GM18520 (cell line): ENCODE results near the gene PLSCR5.

Experiments used
- ATAC-seq: cut with Tn5 transposase; IDR thresholded peaks from one replicate; pipeline ENCODE4 v1.9.1; 2021; ENCODE audit not compliant: unreplicated experiment

The PLSCR5 gene

GRCh38 chr3:146544929-146545528, 60.1 kb downstream of the PLSCR5 start:
- no peak for ATAC-seq

GRCh38 chr3:146544002-146544928, 60.9 kb downstream of the PLSCR5 start, which contains the start of gene PLSCR1:
Gene PLSCR1, minus strand, starts transcription at chr3:146544607. Its CDS starts 8,055 bp downstream, at chr3:146536552.
- ATAC-seq: peak; percentile 63

DNA sequence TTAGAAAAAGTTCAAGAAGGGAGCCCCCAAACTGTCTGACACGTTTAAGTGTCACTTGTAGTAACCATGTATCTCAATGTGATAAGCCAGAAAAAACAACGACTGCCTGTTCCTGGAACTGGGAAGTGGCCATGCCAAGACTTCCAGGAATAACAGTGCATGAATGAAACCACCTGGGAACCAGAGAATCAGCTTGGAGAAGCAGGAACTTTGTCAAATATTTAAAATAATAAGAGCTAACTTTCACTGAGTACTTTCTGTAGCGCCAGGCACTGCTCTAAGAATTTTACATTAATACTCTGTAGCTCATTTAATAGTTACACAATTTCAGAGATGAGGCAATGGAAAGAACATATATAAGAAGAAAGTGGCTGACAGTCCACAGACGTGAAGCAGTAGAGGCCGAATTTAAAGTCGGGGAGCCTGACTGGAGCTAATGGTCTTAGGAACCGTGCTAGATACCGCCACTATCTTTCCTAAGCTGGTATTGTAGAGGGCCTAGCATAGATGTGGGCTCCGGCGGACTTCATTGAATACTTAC, 61.6 kb downstream of the PLSCR5 start:
- no peak for ATAC-seq

DNA sequence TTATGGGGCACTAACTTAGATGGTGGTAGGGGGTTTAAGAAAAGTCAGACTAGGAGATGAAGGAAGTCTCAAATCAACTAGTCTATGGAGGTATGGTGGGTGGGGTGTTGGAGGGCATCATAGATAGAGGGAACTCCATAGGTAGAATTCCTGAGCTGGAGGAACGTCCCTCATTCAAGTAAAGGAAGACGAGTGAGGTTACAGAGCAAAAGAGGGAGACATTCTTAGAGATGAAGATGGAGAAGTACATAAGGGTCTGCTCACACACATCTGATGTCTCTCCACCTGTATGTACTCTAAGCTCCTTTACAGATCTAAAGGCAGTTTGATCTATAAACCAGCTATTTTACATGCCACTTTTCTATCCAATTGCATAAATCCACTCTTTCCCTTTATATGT, 62.2 kb downstream of the PLSCR5 start:
- no peak for ATAC-seq

- no peak for ATAC-seq
Observed at GRCh38 chr3:146542179-146542578, 63.0 kb downstream of the PLSCR5 start.

GRCh38 chr3:146540978-146541377, 64.2 kb downstream of the PLSCR5 start:
- no peak for ATAC-seq

- no peak for ATAC-seq
Observed at GRCh38 chr3:146540236-146540635, 64.9 kb downstream of the PLSCR5 start.

DNA sequence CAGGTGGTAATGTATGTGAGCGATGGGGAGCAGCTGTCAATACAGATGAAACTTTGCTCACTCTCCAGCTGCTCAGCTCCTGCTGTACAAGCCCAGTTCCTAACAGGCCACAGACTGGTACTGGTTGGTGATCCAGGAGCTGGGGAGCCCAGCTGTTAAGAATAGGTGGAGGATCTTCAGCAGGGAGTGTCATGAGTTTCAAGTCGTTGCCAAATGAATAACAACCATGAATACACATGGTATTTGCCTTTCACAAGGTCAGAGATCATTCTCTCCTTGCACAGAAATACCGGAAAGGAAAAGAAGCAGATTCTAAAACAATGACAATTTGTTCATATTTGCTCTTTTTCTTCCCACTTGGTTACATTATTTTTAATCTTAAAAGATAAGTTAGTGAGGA, 65.8 kb downstream of the PLSCR5 start:
- no peak for ATAC-seq

DNA sequence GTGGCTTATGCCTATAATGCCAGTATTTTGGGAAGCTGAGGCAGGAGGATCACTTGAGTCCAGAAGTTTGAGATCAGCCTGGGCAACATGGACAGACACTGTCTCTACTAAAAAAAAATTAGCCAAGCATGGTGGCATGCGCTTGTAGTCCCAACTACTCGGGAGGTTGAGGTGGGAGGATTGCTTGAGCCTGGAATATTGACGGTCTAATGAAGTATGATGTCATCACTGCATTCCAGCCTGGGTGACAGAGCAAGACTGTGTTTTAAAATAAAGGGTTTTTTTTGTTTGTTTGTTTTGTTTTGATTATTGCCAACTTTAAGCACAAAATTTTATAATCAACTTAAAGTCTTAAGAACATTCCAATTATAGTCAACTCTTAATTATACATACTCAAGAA, 67.5 kb downstream of the PLSCR5 start:
- ATAC-seq: no peak

DNA sequence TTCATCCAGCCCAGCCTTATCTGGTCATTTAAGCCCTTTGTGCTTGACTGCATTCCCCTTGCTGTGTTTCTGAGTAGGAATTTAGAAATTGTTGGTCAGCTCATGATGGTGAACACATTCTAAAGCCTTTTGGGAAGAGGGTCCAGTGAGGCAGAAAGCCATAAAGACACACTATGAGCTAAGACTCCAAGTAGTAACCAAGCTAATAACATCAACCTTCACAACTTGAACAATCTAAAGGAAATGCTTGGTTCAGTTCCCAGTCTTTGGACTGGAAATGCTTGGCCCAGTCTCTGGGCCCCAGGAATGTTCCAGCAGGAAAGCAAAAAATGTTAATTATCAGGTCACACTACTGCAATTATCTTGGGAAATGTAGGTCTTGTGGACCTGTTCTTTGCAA, 68.5 kb downstream of the PLSCR5 start:
- no peak for ATAC-seq
